Peyer's patch (tissue), 4 donors: ENCODE results near the gene PRSS33.

Source experiments
- CTCF ChIP-seq, 6 experiments: fragments of 450-650 bp in 4 of 6; fragments of 200-600 bp in 2 of 6; sonication (generic) in 1 of 6; IDR thresholded peaks; one replicate each; pipeline ENCODE4 v1.5.1; 2017 to 2019; ENCODE audit warnings: antibody characterized with exemption in 6 of 6, mild to moderate bottlenecking in 3 of 6, moderate library complexity in 1 of 6
- POLR2A ChIP-seq, 2 donors: fragments of 450-650 bp; IDR thresholded peaks; one replicate each; pipeline ENCODE4 v1.5.1; 2017; ENCODE audit warnings: antibody characterized with exemption in 2 of 2, mild to moderate bottlenecking in 2 of 2, moderate library complexity in 2 of 2

- TF ChIP-seq POLR2A (IDR thresholded peaks at IDR 0.05): no peak
- no peak for TF ChIP-seq CTCF (IDR thresholded peaks at IDR 0.05)
These were observed 32.0 kb upstream of the PRSS33 start for GRCh38 chr16:2819179-2819938.
